NT2/D1 (cell line): ENCODE data around the gene LTF.
"Not testable (repeated sequence)": the region's sequence is repeated elsewhere in the genome, so short reads cannot be mapped to it uniquely, and the experiment has no call there.

Experiments
- DNase-seq: peaks from one replicate; pipeline ENCODE4 v3.0.0-alpha.2; 2011; ENCODE audit warnings: low read depth, low spot score
- H3K27me3 ChIP-seq: 2 replicates; pipeline ENCODE4 v1.6.0; 2011; ENCODE audit warnings: mild to moderate bottlenecking; ENCODE audit not compliant: insufficient read length, insufficient read depth
- H3K36me3 ChIP-seq: 2 replicates; pipeline ENCODE4 v1.6.1; 2011; ENCODE audit warnings: mild to moderate bottlenecking, low read length, mixed read lengths; ENCODE audit not compliant: insufficient read depth, insufficient read length
- H3K4me1 ChIP-seq: 2 replicates; pipeline ENCODE4 v1.5.1; 2011; ENCODE audit not compliant: insufficient read depth, insufficient read length
- H3K4me3 ChIP-seq: 2 replicates; pipeline ENCODE4 v1.5.1; 2011; ENCODE audit warnings: low read depth; ENCODE audit not compliant: insufficient read length
- H3K9ac ChIP-seq: 2 replicates; pipeline ENCODE4 v1.6.0; 2011; ENCODE audit warnings: low read depth; ENCODE audit not compliant: insufficient read length
- H3K9me3 ChIP-seq: 2 replicates; pipeline ENCODE4 v1.5.1; 2011; ENCODE audit warnings: mild to moderate bottlenecking, low read length; ENCODE audit not compliant: insufficient read depth
- SUZ12 ChIP-seq: IDR thresholded peaks from 2 replicates; pipeline ENCODE4 v1.6.1; 2011; ENCODE audit not compliant: insufficient read length, insufficient read depth; ENCODE audit errors: extremely low read depth
- YY1 ChIP-seq: IDR thresholded peaks from 2 replicates; pipeline ENCODE4 v1.6.1; 2011; ENCODE audit not compliant: insufficient read length, insufficient read depth
- ZNF274 ChIP-seq: IDR thresholded peaks from 2 replicates; pipeline ENCODE4 v1.6.1; 2011; ENCODE audit warnings: mild to moderate bottlenecking, low read depth, low read length

Gene LTF

DNA sequence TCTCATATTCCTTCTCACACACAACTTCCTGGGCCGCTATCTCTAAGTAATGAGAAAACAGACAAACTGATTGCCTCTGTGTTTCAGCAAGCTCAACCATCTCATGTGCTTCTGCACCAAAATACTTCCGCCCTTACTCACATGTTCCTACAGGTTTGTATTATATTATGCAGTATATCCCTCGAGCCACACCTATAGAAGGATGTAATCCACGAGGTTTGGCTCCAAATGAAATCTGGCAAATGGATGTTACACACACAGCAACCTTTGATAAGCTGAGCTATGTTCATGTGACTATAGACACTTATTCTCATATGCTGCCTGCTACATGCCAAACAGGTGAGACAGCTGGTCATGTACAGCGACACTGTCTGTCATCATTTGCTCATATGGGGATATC, 35.0 kb downstream of the LTF start:
- Histone ChIP-seq H3K27me3 (no peaks in the 10 kb centered on the region), H3K36me3 (no peaks in the 10 kb centered on the region), H3K4me1 (no peaks in the 10 kb centered on the region), H3K9ac (no peak overlapping the region), H3K9me3 (peaks cover 4% of the 10 kb centered on the region; the same call in 1 of the 2 replicates), H3K4me3 (no peak overlapping the region)
- no peak for DNase-seq
- TF ChIP-seq ZNF274 (no peak), YY1 (no peak), SUZ12 (no peak)

DNA sequence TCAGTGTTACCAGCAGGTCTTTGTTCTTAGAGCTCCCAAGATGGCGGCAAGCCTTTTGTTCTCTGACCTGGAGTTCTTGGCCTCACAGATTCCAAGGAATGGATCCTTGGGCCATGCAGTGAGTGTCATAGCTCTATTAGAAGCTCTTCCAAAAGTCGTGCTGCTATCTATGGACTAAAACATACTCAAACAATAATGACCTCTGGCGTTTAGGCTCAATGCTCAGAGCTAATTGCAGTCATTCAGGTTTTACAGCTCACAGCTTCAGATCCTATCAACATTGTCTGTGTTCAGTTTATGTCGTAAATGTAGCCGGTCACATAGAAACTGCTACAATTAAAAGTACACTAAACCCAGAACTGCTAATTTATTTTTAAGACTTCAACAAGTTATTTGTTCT, 35.5 kb downstream of the LTF start:
- DNase-seq: no peak
- Histone ChIP-seq H3K4me3 (no peak overlapping the region), H3K36me3 (no peaks in the 10 kb centered on the region), H3K27me3 (no peaks in the 10 kb centered on the region), H3K4me1 (no peaks in the 10 kb centered on the region), H3K9ac (no peak overlapping the region), H3K9me3 (peaks cover 4% of the 10 kb centered on the region; the same call in 1 of the 2 replicates)
- TF ChIP-seq SUZ12: no peak
- TF ChIP-seq ZNF274: no peak
- no peak for TF ChIP-seq YY1

DNA sequence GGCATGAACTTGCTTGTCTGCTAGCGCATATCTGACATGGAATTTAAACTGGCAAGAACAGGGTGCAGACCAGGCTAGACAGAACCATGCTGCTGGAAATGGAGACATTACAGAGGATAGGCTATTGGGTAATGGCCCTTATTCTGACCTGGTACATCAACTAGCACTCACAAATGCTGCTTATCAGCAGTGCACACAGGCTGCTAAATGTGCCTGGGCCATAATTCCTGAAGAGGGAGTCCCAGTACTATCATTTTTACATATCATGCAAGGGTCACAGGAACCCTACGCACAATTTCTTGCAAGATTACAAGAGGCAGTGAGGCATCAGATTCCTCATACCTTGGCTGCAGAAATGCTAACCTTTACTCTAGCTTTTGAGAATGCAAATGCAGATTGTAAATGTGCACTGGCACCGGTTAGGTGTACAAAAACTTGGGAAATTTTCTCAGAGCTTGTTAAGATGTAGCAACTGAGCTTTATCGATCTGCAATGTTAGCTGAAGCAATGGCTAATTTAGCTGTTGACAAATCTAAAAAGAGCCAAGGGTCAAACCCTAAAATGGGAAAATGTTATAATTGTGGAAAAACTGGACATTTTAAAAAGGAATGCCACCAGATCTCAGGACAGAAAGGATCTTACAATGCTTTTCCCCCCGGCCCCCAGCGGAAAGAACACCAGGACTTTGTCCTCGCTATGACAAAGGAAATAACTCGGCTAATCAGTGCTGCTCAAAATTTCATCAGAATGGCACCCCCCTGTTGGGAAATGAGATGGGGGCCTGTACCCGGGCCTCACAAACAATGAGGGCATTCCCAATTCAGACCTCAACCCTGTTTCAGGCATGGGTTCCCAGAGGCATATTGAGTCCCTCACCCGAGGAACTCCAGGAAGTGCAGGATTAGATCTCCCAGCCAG, 36.5 kb downstream of the LTF start:
- no peak for DNase-seq
- no peaks in the 10 kb centered on the region for H3K4me1 ChIP-seq
- H3K4me3 ChIP-seq: no peak overlapping the region
- TF ChIP-seq SUZ12 (no peak), ZNF274 (no peak), YY1 (no peak)
- H3K27me3 ChIP-seq: no peaks in the 10 kb centered on the region
- H3K9me3 ChIP-seq: peaks cover 4% of the 10 kb centered on the region; the same call in 1 of the 2 replicates
- H3K9ac ChIP-seq: no peak overlapping the region
- H3K36me3 ChIP-seq: no peaks in the 10 kb centered on the region

DNA sequence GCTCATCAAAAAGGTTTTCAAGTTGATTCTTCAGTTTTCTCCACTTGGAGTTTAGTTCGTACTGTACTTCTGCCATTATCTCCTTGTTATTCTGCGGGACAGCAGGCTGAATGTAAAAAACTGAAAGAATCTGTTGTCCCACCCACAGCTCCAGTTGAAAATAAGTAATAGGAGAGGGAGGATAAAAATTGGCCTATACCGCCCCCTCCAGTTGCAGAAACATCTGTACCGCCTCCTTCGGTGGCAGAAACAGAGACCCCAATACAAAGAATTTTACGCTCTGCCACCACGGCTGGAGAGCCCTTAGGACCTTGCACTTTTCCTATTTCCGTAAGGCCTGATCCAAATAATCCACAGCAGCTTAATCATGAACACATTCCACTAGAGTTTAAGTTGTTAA, 37.3 kb downstream of the LTF start:
- H3K9ac ChIP-seq, DNase-seq, H3K36me3 ChIP-seq, H3K9me3 ChIP-seq, H3K4me3 ChIP-seq, H3K27me3 ChIP-seq, H3K4me1 ChIP-seq: not testable (repeated sequence)

DNA sequence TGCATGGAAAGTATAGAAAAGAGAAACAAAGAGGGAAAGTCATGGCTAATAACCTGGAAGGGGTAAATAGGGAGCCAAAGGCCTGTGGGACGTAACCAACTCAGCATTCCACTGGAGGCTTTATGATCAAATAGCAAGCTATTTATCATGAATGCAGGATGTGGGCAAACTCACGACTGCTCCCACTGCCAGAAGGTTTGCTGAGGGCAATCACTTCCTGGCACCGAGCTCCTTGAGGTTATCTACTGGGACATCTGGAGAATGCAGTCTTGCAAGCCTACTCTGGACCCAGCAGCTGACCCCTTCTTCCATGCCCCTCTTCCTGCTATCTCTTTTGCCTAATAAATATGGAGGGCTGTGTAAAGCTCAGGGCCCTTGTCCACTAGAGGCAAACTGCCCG, 38.2 kb downstream of the LTF start:
- not testable (repeated sequence) for H3K36me3 ChIP-seq, H3K4me1 ChIP-seq, H3K9me3 ChIP-seq, H3K4me3 ChIP-seq, DNase-seq, H3K27me3 ChIP-seq, H3K9ac ChIP-seq

DNA sequence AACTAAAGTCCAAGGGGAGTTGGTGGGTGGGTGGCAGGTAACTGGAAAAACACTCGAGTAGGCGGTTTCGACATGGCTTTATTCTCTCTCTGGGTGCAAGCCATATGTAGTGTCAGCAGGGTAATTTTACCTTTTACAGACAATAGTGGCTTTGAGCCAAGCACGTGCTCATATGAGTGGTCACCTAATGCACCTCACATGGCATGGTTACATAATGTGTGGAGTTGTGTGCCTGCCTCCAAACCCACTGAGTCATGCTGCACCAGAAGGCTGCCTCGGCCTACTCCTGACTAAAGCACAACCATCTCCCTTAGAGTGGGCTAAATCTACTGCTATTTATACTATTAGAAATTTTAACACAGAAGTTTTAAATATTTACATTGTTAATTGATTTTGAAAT, 41.1 kb downstream of the LTF start:
- no peaks in the 10 kb centered on the region for H3K27me3 ChIP-seq
- H3K4me1 ChIP-seq: peaks cover 6% of the 10 kb centered on the region
- no peak for DNase-seq
- H3K36me3 ChIP-seq: no peaks in the 10 kb centered on the region
- no peak overlapping the region for H3K4me3 ChIP-seq
- no peaks in the 10 kb centered on the region for H3K9me3 ChIP-seq
- TF ChIP-seq YY1 (no peak), SUZ12 (no peak), ZNF274 (no peak)
- H3K9ac ChIP-seq: no peak overlapping the region

DNA sequence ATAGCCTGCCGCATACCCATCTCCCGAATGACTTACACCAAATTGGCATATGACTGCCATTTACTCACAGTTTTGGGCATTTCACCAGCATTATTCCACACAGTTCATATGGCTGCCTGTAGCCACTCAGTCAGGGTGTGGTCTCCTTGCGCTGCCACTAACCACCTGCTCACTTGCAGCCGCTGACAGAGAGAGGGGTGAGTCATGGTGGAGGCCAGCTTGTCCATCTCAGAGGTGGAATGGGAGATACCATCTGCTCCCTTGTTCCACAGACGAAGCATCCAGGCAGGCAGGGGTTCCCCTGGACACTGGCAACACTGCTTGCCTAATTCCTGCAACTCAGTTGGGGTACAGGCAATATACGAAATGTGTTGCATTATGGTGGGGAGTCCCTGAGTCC, 42.1 kb downstream of the LTF start:
- Histone ChIP-seq H3K9me3 (no peaks in the 10 kb centered on the region), H3K4me1 (peaks cover 13% of the 10 kb centered on the region), H3K27me3 (no peaks in the 10 kb centered on the region), H3K4me3 (no peak overlapping the region), H3K9ac (no peak overlapping the region), H3K36me3 (no peaks in the 10 kb centered on the region)
- no peak for DNase-seq
- no peak for TF ChIP-seq YY1
- TF ChIP-seq ZNF274: no peak
- TF ChIP-seq SUZ12: no peak

DNA sequence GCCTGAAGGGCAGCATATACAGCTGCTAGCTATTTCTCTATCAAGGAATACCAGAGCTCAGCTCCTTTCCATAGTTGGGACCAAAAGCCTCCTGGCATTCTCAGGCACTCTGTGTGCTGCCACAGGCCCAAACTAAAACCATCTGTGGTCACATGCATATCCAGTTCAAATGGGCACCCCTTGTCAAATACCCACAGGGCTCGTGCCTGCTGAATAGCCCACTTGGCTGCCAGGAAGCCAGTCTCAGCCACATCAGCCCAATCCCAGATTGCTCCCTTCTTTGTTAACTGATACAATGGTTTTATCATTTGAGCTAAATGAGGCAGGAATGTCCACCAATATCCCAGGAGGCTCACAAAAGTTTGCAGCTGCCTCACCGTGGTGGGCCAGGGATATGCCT, 43.8 kb downstream of the LTF start:
- no peak for TF ChIP-seq YY1
- TF ChIP-seq SUZ12: no peak
- no peak for TF ChIP-seq ZNF274
- Histone ChIP-seq H3K4me3 (no peak overlapping the region), H3K9ac (no peak overlapping the region), H3K36me3 (no peaks in the 10 kb centered on the region), H3K4me1 (peaks cover 14% of the 10 kb centered on the region), H3K9me3 (no peaks in the 10 kb centered on the region), H3K27me3 (no peaks in the 10 kb centered on the region)
- no peak for DNase-seq
